ENCODE results near the gene MSH4.

DNA sequence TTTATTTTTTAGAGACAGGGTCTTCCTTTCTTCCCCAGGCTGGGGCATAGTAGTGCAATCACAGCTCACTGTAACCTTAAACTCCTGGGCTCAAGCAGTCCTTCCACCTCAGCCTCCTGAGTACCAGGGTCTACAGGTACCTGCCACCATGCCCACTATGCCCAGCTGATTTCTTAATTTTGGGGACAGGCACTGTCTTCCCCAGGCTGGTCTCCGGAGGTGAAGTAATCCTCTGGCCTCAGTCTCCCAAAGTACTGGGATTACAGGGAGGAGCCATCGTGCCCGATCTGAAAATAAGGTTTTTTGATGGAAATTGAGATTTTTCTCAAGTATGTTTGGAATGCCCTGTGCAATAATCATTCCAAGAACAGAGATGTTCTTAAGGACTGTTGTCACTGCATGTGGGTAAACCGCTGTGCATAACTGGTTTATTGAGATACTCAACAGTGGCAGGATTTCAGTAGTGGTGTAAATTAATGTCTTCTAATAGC, 934 bp upstream of the MSH4 start:
- TF ChIP-seq, protein P1, sequence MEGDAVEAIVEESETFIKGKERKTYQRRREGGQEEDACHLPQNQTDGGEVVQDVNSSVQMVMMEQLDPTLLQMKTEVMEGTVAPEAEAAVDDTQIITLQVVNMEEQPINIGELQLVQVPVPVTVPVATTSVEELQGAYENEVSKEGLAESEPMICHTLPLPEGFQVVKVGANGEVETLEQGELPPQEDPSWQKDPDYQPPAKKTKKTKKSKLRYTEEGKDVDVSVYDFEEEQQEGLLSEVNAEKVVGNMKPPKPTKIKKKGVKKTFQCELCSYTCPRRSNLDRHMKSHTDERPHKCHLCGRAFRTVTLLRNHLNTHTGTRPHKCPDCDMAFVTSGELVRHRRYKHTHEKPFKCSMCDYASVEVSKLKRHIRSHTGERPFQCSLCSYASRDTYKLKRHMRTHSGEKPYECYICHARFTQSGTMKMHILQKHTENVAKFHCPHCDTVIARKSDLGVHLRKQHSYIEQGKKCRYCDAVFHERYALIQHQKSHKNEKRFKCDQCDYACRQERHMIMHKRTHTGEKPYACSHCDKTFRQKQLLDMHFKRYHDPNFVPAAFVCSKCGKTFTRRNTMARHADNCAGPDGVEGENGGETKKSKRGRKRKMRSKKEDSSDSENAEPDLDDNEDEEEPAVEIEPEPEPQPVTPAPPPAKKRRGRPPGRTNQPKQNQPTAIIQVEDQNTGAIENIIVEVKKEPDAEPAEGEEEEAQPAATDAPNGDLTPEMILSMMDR (IDR thresholded peaks at IDR 0.05 in 8 of 11, conservative IDR thresholded peaks at IDR 0.05 in 3 of 11), result no peak
- no peak for TF ChIP-seq POLR2A (IDR thresholded peaks at IDR 0.05)
- TF ChIP-seq POLR2AphosphoS5 (IDR thresholded peaks at IDR 0.05), result peak in 1 of 3 donors; percentile 27

Measured in spleen (tissue), 7 donors.